Thyroid gland (tissue), 4 donors: Measurements from ENCODE around the gene HOXB2. TPM values are rescaled to one million over a fixed set of nuclear protein-coding genes. Genes with fewer than 3 reads are reported as not detected.

Experiments
- DNase-seq, 2 donors: peaks; one replicate each; pipeline ENCODE4 v3.0.0-alpha.2; 2019
- H3K27ac ChIP-seq, 3 donors: fragments of 200-600 bp; sonication (generic); 1 replicate in 2 of 3; 2 replicates in 1 of 3; pipeline ENCODE4 v1.5.1; 2016 to 2019; ENCODE audit warnings: mild to moderate bottlenecking in 1 of 3, moderate library complexity in 1 of 3
- H3K27me3 ChIP-seq: fragments of 200-600 bp; sonication (generic); one replicate; pipeline ENCODE4 v1.5.1; 2019
- H3K36me3 ChIP-seq, 2 donors: fragments of 200-600 bp; sonication (generic); one replicate each; pipeline ENCODE4 v1.5.1; 2016 to 2019
- H3K4me1 ChIP-seq, 2 donors: fragments of 200-600 bp; sonication (generic); one replicate each; pipeline ENCODE4 v1.5.1; 2017 to 2019
- H3K4me3 ChIP-seq, 3 donors: fragments of 200-600 bp; sonication (generic); replicated peaks in 1 of 3; 1 replicate in 2 of 3; 2 replicates in 1 of 3; pipeline ENCODE4 v1.5.1; 2016; ENCODE audit warnings: mild to moderate bottlenecking in 1 of 3
- H3K9me3 ChIP-seq: fragments of 200-600 bp; sonication (generic); one replicate; pipeline ENCODE4 v1.5.1; 2017
- CTCF ChIP-seq, 6 experiments: fragments of 200-600 bp in 3 of 6; fragments of 450-650 bp in 3 of 6; sonication (generic) in 3 of 6; IDR thresholded peaks; one replicate each; pipeline ENCODE4 v1.5.1; 2016 to 2019; ENCODE audit warnings: antibody characterized with exemption in 6 of 6, mild to moderate bottlenecking in 2 of 6, inconsistent platforms in 1 of 6, moderate library complexity in 1 of 6
- POLR2A ChIP-seq, 2 donors: fragments of 450-650 bp; IDR thresholded peaks; one replicate each; pipeline ENCODE4 v1.6.1; 2017; ENCODE audit warnings: antibody characterized with exemption in 2 of 2, mild to moderate bottlenecking in 2 of 2, moderate library complexity in 1 of 2
- WGBS, 2 donors: methylation state at CpG; one replicate each; pipeline ENCODE4 v1.1.5; 2017; 5-methylcytosine and 5-hydroxymethylcytosine counted together
- intact Hi-C: fragments of 100-400 bp; cut with DNase I; formaldehyde crosslinking; loops from one replicate; pipeline ENCODE4 v1.15.1; 2023
- total RNA-seq, 4 donors: library from RNA; depleted of rRNA; stranded (reverse); fragments of >200 nt; gene quantifications; one replicate each; pipeline ENCODE4 v1.2.3, GENCODE V29; 2016

HOXB2 gene
- total RNA-seq, 4 donors from 2014 or later = 2.6 to 9.4 (median 5.2) TPM

- Histone ChIP-seq H3K9me3 (no peaks in the 10 kb centered on the region), H3K27ac (no peak overlapping the region), H3K4me3 (no peak overlapping the region), H3K4me1 (no peaks in the 10 kb centered on the region), H3K27me3 (no peaks in the 10 kb centered on the region), H3K36me3 (no peaks in the 10 kb centered on the region)
- intact Hi-C loops = no loop called here
- no peak for DNase-seq
- WGBS, 2 donors = 94 to 99% methylated on average over 5 of the region's 5 CpGs
- TF ChIP-seq CTCF (IDR thresholded peaks at IDR 0.05) (no peak), POLR2A (IDR thresholded peaks at IDR 0.05) (no peak)
Measured at GRCh38 chr17:48499735-48500434, 45.0 kb downstream of the HOXB2 start.

DNA sequence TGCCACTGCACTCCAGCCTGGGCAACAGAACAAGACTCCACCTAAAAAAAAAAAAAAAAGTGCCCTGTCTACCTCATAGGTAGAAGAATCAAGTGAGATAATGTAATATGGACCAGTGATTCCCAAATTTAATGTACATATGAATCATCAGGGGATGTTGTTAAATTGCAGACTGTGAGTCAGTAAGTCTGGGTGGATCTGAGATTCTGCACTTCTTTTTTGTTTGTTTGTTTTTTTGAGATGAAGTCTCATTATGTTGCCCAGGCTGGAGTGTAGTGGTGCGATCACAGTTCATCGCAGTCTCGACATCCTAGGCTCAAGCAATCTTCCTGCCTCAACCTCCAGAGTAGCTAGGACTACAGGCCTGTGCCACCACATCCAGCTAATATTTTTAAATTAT lies 45.7 kb downstream of the HOXB2 start:
- intact Hi-C loops = no loop called here
- H3K27me3 ChIP-seq = no peaks in the 10 kb centered on the region
- no peaks in the 10 kb centered on the region for H3K36me3 ChIP-seq
- WGBS, 2 donors = 94 to 100% methylated on average over 3 of the region's 3 CpGs
- no peak overlapping the region for H3K4me3 ChIP-seq
- TF ChIP-seq CTCF (IDR thresholded peaks at IDR 0.05) (no peak), POLR2A (IDR thresholded peaks at IDR 0.05) (no peak)
- DNase-seq = no peak
- H3K27ac ChIP-seq = no peak overlapping the region
- H3K4me1 ChIP-seq = no peaks in the 10 kb centered on the region
- H3K9me3 ChIP-seq = no peaks in the 10 kb centered on the region

DNA sequence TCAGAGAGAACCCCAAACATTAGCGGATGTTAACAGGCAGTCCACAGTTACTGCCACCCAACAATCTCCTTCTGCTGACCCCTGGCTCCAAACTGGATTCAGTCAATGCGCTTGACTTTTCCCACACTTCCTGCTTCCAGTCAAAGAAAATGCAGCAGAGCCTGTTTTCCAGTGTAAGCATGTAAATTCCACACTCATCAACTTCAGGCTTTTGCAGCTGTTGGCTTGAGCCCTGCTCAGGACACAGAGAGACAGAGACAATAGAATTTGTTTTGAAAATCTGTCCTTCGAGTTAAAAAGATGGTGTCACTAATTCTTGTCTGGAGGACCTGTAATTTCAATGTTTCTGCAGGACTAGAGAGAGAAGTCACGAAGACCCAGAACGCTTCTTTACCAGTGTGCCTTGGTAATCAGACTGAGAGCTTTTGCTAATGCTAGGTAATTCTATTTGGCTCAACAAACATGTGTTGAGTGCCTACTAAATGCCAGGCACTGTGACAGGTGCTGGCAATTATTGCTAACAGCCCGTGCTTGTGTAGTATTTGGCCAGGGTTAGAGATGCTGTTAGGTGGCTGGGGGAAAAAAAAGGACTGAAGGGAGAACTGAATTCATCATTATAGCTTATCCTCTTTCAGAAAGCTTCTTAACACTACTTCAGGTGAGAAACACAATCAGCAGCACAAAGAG lies 46.6 kb downstream of the HOXB2 start:
- H3K9me3 ChIP-seq = no peaks in the 10 kb centered on the region
- no peaks in the 10 kb centered on the region for H3K36me3 ChIP-seq
- WGBS, 2 donors = 57% methylated on average over 6 of the region's 6 CpGs
- DNase-seq = no peak
- H3K27me3 ChIP-seq = no peaks in the 10 kb centered on the region
- no peak for TF ChIP-seq POLR2A (IDR thresholded peaks at IDR 0.05)
- TF ChIP-seq CTCF (IDR thresholded peaks at IDR 0.05) = no peak
- H3K4me3 ChIP-seq = no peak overlapping the region
- intact Hi-C loops = no loop called here
- no peaks in the 10 kb centered on the region for H3K4me1 ChIP-seq
- H3K27ac ChIP-seq = no peak overlapping the region

DNA sequence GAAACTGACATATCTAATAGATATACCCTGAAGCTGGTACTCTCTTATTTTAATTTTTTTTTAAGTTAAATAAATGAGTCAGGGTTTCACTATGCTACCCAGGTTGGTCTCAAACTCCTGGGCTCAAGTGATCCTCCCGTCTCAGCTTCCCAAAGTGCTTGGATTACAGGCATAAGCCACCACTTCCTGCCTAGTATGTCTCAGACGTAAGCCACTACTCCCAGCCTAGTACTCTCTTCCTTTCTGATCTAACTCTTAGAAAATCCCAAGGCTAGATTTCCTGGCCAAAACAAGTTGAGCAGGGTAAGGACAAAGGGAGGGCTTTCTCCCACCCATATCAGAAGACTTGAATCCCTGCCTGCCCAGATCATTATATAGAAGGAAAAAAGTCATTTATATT lies 47.8 kb downstream of the HOXB2 start:
- no peak for DNase-seq
- WGBS, 2 donors = 69 to 70% methylated on average over 2 of the region's 2 CpGs
- Histone ChIP-seq H3K4me3 (no peak overlapping the region), H3K4me1 (peaks cover 6 to 9% of the 10 kb centered on the region in 2 donors), H3K27me3 (no peaks in the 10 kb centered on the region), H3K27ac (no peak overlapping the region), H3K36me3 (no peaks in the 10 kb centered on the region), H3K9me3 (no peaks in the 10 kb centered on the region)
- TF ChIP-seq CTCF (IDR thresholded peaks at IDR 0.05) = no peak
- TF ChIP-seq POLR2A (IDR thresholded peaks at IDR 0.05) = no peak
- intact Hi-C loops = no loop called here

DNA sequence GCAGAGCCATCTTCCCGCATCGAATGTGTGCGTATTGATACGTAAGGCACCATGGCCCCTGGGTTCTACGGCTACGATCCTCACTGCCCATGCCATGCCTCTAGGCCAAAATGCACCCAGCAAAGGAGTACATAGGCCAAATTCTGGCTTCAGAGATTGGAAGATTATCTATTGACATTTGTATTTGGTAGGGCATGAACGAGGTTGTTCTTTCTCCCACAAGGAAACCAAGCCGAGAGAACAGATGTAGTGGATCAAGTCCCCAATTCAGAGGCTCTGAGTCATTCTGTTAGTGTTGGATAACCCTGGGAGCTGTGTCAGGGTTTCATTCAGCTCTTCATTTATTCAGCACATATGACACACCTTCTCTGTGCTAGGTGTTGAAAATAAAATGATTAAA lies 50.6 kb downstream of the HOXB2 start:
- 92 to 93% methylated on average over 8 of the region's 8 CpGs for WGBS, 2 donors
- H3K36me3 ChIP-seq = no peaks in the 10 kb centered on the region
- peaks cover 6 to 9% of the 10 kb centered on the region in 2 donors for H3K4me1 ChIP-seq
- no peak for TF ChIP-seq CTCF (IDR thresholded peaks at IDR 0.05)
- TF ChIP-seq POLR2A (IDR thresholded peaks at IDR 0.05) = no peak
- H3K9me3 ChIP-seq = no peaks in the 10 kb centered on the region
- H3K4me3 ChIP-seq = no peak overlapping the region
- H3K27me3 ChIP-seq = no peaks in the 10 kb centered on the region
- DNase-seq = no peak
- intact Hi-C loops = no loop called here
- H3K27ac ChIP-seq = no peak overlapping the region
